Thyroid gland (tissue), 4 donors: ENCODE data around the gene SNRPA1.

ENCODE experiments used
- POLR2A ChIP-seq, 2 donors: fragments of 450-650 bp; IDR thresholded peaks; one replicate each; pipeline ENCODE4 v1.6.1; 2017; ENCODE audit warnings: antibody characterized with exemption in 2 of 2, mild to moderate bottlenecking in 2 of 2, moderate library complexity in 1 of 2
- TF ChIP-seq, protein P1 (sequence below), 6 experiments: fragments of 200-600 bp in 3 of 6; fragments of 450-650 bp in 3 of 6; sonication (generic) in 3 of 6; IDR thresholded peaks; one replicate each; pipeline ENCODE4 v1.5.1; 2016 to 2019; ENCODE audit warnings: antibody characterized with exemption in 6 of 6, mild to moderate bottlenecking in 2 of 6, inconsistent platforms in 1 of 6, moderate library complexity in 1 of 6

- TF ChIP-seq POLR2A (IDR thresholded peaks at IDR 0.05): no peak
- TF ChIP-seq, protein P1, sequence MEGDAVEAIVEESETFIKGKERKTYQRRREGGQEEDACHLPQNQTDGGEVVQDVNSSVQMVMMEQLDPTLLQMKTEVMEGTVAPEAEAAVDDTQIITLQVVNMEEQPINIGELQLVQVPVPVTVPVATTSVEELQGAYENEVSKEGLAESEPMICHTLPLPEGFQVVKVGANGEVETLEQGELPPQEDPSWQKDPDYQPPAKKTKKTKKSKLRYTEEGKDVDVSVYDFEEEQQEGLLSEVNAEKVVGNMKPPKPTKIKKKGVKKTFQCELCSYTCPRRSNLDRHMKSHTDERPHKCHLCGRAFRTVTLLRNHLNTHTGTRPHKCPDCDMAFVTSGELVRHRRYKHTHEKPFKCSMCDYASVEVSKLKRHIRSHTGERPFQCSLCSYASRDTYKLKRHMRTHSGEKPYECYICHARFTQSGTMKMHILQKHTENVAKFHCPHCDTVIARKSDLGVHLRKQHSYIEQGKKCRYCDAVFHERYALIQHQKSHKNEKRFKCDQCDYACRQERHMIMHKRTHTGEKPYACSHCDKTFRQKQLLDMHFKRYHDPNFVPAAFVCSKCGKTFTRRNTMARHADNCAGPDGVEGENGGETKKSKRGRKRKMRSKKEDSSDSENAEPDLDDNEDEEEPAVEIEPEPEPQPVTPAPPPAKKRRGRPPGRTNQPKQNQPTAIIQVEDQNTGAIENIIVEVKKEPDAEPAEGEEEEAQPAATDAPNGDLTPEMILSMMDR (IDR thresholded peaks at IDR 0.05): no peak
These were observed 32.2 kb upstream of the SNRPA1 start for GRCh38 chr15:101327147-101327740.
